Breast epithelium (tissue), 4 donors: ENCODE results near the gene WDR62. TPM values are rescaled to one million over a fixed set of nuclear protein-coding genes. Genes with fewer than 3 reads are reported as not detected.

Experiments
- DNase-seq, 2 donors: peaks; one replicate each; pipeline ENCODE4 v3.0.0-alpha.2; 2019; ENCODE audit warnings: low spot score in 2 of 2
- H3K27ac ChIP-seq, 2 donors: fragments of 200-600 bp; sonication (generic) in 1 of 2; one replicate each; pipeline ENCODE4 v1.5.1; 2016 to 2019; ENCODE audit warnings: mild to moderate bottlenecking in 1 of 2
- H3K27me3 ChIP-seq, 2 donors: fragments of 200-600 bp; sonication (generic) in 1 of 2; one replicate each; pipeline versions ENCODE4 v1.5.1 to v1.6.0; 2017 to 2019; ENCODE audit warnings: control low read depth in 1 of 2, mild to moderate bottlenecking in 1 of 2
- H3K36me3 ChIP-seq: fragments of 200-600 bp; one replicate; pipeline ENCODE4 v1.5.1; 2019
- H3K4me1 ChIP-seq, 2 donors: fragments of 200-600 bp; sonication (generic); one replicate each; pipeline ENCODE4 v1.5.1; 2016 to 2019; ENCODE audit warnings: control low read depth in 1 of 2
- H3K4me3 ChIP-seq, 3 donors: fragments of 200-600 bp; sonication (generic); 1 replicate in 2 of 3; 2 replicates in 1 of 3; pipeline ENCODE4 v1.5.1; 2016 to 2019; ENCODE audit warnings: mild to moderate bottlenecking in 3 of 3, moderate library complexity in 2 of 3
- H3K9me3 ChIP-seq, 2 donors: fragments of 200-600 bp; sonication (generic) in 1 of 2; one replicate each; pipeline ENCODE4 v1.5.1; 2016 to 2019; ENCODE audit warnings: control low read depth in 1 of 2
- POLR2A ChIP-seq: fragments of 450-650 bp; IDR thresholded peaks from one replicate; pipeline ENCODE4 v1.6.1; 2016; ENCODE audit warnings: antibody characterized with exemption, mild to moderate bottlenecking, moderate library complexity
- POLR2AphosphoS5 ChIP-seq, 3 donors: sonication (generic); formaldehyde crosslinking; IDR thresholded peaks; one replicate each; pipeline ENCODE4 v1.6.1; 2017; ENCODE audit warnings: antibody characterized with exemption in 3 of 3
- intact Hi-C: fragments of 100-400 bp; cut with DNase I; formaldehyde crosslinking; loops from one replicate; pipeline ENCODE4 v1.15.1; 2023; ENCODE audit warnings: low total_unique reads
- total RNA-seq, 3 donors: library from RNA; depleted of rRNA; stranded (reverse); fragments of >200 nt; gene quantifications; one replicate each; pipeline ENCODE4 v1.1.0, GENCODE V29; 2016
- TF ChIP-seq, protein P1 (sequence below), 3 donors: fragments of 450-650 bp; IDR thresholded peaks; one replicate each; pipeline ENCODE4 v1.5.1; 2016 to 2017; ENCODE audit warnings: antibody characterized with exemption in 3 of 3, mild to moderate bottlenecking in 3 of 3, moderate library complexity in 3 of 3

Gene WDR62
- total RNA-seq, 3 donors from 2014 or later = 0.59 to 0.98 (median 0.80) TPM

- DNase-seq = no peak
- H3K9me3 ChIP-seq = no peaks in the 10 kb centered on the region
- H3K36me3 ChIP-seq = no peaks in the 10 kb centered on the region
- H3K4me1 ChIP-seq = peaks cover 0 to 7% of the 10 kb centered on the region in 2 donors
- no peak overlapping the region for H3K27ac ChIP-seq
- intact Hi-C loops = no loop called here
- H3K27me3 ChIP-seq = no peaks in the 10 kb centered on the region
- TF ChIP-seq POLR2A = no peak
- TF ChIP-seq POLR2AphosphoS5 (IDR thresholded peaks at IDR 0.05) = no peak
- TF ChIP-seq, protein P1, sequence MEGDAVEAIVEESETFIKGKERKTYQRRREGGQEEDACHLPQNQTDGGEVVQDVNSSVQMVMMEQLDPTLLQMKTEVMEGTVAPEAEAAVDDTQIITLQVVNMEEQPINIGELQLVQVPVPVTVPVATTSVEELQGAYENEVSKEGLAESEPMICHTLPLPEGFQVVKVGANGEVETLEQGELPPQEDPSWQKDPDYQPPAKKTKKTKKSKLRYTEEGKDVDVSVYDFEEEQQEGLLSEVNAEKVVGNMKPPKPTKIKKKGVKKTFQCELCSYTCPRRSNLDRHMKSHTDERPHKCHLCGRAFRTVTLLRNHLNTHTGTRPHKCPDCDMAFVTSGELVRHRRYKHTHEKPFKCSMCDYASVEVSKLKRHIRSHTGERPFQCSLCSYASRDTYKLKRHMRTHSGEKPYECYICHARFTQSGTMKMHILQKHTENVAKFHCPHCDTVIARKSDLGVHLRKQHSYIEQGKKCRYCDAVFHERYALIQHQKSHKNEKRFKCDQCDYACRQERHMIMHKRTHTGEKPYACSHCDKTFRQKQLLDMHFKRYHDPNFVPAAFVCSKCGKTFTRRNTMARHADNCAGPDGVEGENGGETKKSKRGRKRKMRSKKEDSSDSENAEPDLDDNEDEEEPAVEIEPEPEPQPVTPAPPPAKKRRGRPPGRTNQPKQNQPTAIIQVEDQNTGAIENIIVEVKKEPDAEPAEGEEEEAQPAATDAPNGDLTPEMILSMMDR (IDR thresholded peaks at IDR 0.05) = no peak
- no peak overlapping the region for H3K4me3 ChIP-seq
Measured at GRCh38 chr19:36072081-36072480, 17.4 kb downstream of the WDR62 start.

GRCh38 chr19:36073121-36073876 is 18.6 kb downstream of the WDR62 start:
- H3K27ac ChIP-seq = no peak overlapping the region
- intact Hi-C loops = no loop called here
- no peaks in the 10 kb centered on the region for H3K27me3 ChIP-seq
- peaks cover 0 to 7% of the 10 kb centered on the region in 2 donors for H3K4me1 ChIP-seq
- H3K9me3 ChIP-seq = no peaks in the 10 kb centered on the region
- TF ChIP-seq POLR2AphosphoS5 (IDR thresholded peaks at IDR 0.05) (no peak), POLR2A (no peak)
- TF ChIP-seq, protein P1 (IDR thresholded peaks at IDR 0.05) = no peak
- no peak for DNase-seq
- no peaks in the 10 kb centered on the region for H3K36me3 ChIP-seq
- H3K4me3 ChIP-seq = no peak overlapping the region

DNA sequence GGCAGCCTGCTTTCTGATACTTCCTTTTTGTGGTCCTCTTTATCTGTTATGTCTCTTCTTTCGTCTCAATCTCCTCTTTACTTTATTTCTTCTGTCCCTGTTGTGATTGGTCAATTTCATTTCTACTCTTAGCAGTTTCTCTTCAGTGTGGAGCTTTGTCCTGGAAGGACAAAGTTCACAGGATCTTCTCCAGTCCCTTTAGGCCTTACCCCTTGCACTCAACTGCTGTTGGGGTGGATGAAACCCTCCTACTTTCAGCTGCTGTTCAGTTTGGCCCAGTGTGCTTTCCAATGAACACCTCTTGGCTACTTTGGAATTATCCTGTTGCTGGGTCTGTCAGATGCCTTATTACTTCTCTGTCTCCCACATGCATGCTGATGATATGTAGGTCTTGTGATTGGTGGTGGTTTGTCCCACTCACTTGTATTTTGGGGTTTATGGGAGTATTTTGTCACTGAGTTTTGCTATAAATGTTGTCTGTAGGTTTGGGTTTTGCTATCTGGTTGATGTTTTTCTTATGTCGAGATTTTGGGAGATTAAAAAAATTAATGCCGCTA is 24.8 kb downstream of the WDR62 start:
- H3K27me3 ChIP-seq = no peaks in the 10 kb centered on the region
- TF ChIP-seq POLR2AphosphoS5 (IDR thresholded peaks at IDR 0.05) (no peak), POLR2A (no peak)
- no peaks in the 10 kb centered on the region for H3K4me1 ChIP-seq
- intact Hi-C loops = no loop called here
- H3K4me3 ChIP-seq = no peak overlapping the region
- no peak for DNase-seq
- H3K9me3 ChIP-seq = no peaks in the 10 kb centered on the region
- no peaks in the 10 kb centered on the region for H3K36me3 ChIP-seq
- H3K27ac ChIP-seq = no peak overlapping the region

- no peaks in the 10 kb centered on the region for H3K27me3 ChIP-seq
- TF ChIP-seq POLR2A (no peak), POLR2AphosphoS5 (IDR thresholded peaks at IDR 0.05) (no peak)
- TF ChIP-seq, protein P1 (IDR thresholded peaks at IDR 0.05) = no peak
- peak in 1 of 2 donors; percentile 35 for DNase-seq
- no peak overlapping the region for H3K4me3 ChIP-seq
- no peaks in the 10 kb centered on the region for H3K4me1 ChIP-seq
- H3K27ac ChIP-seq = no peak overlapping the region
- intact Hi-C loops = no loop called here
- H3K9me3 ChIP-seq = no peaks in the 10 kb centered on the region
- no peaks in the 10 kb centered on the region for H3K36me3 ChIP-seq
Measured at GRCh38 chr19:36081385-36081784, 26.7 kb downstream of the WDR62 start.

- intact Hi-C loops = no loop called here
- Histone ChIP-seq H3K27ac (no peak overlapping the region), H3K36me3 (no peaks in the 10 kb centered on the region), H3K9me3 (no peaks in the 10 kb centered on the region), H3K4me3 (no peak overlapping the region), H3K27me3 (no peaks in the 10 kb centered on the region), H3K4me1 (no peaks in the 10 kb centered on the region)
- TF ChIP-seq POLR2AphosphoS5 (IDR thresholded peaks at IDR 0.05) (no peak), POLR2A (no peak)
- TF ChIP-seq, protein P1 (IDR thresholded peaks at IDR 0.05) = no peak
- no peak for DNase-seq
Measured at GRCh38 chr19:36081894-36082293, 27.2 kb downstream of the WDR62 start.
